OCI-LY1 (cell line): ENCODE data around the gene TMEM72.

ENCODE experiments used
- H2AFZ ChIP-seq: fragments of 200-600 bp; sonication (generic), shearing (Covaris generic); 2 replicates; pipeline ENCODE4 v1.6.0; 2014; ENCODE audit warnings: antibody characterized with exemption, mild to moderate bottlenecking, low read length
- H3F3A ChIP-seq: fragments of 200-600 bp; sonication (generic), shearing (Covaris generic); 2 replicates; pipeline ENCODE4 v1.6.0; 2014; ENCODE audit warnings: mild to moderate bottlenecking, antibody characterized with exemption, low read length, moderate library complexity; ENCODE audit not compliant: insufficient read depth
- H3K27ac ChIP-seq: fragments of 200-600 bp; sonication (generic); 2 replicates; pipeline ENCODE4 v1.5.1; 2014; ENCODE audit warnings: low read length, mixed run types, mild to moderate bottlenecking, low read depth; ENCODE audit not compliant: poor library complexity, severe bottlenecking
- H3K27me3 ChIP-seq: fragments of 200-600 bp; sonication (generic); 2 replicates; pipeline ENCODE4 v1.6.0; 2014; ENCODE audit warnings: antibody characterized with exemption, mild to moderate bottlenecking, low read length, moderate library complexity; ENCODE audit not compliant: insufficient read depth
- H3K36me3 ChIP-seq: fragments of 200-600 bp; sonication (generic); 2 replicates; pipeline ENCODE4 v1.6.1; 2014; ENCODE audit warnings: mild to moderate bottlenecking, antibody characterized with exemption, low read length, moderate library complexity, mixed read lengths; ENCODE audit not compliant: insufficient read depth
- H3K4me1 ChIP-seq: fragments of 200-600 bp; sonication (generic); 2 replicates; pipeline ENCODE4 v1.5.1; 2014; ENCODE audit warnings: mild to moderate bottlenecking, low read length, moderate library complexity; ENCODE audit not compliant: insufficient read depth, severe bottlenecking
- H3K4me2 ChIP-seq: fragments of 200-600 bp; sonication (generic), shearing (Covaris generic); 2 replicates; pipeline ENCODE4 v1.6.1; 2014; ENCODE audit warnings: low read length
- H3K4me3 ChIP-seq: fragments of 200-600 bp; sonication (generic); 2 replicates; pipeline ENCODE4 v1.5.1; 2014; ENCODE audit warnings: low read length, low read depth, mild to moderate bottlenecking, mixed read lengths; ENCODE audit not compliant: poor library complexity, severe bottlenecking
- H3K79me2 ChIP-seq: fragments of 200-600 bp; shearing (Covaris generic); 2 replicates; pipeline ENCODE4 v1.6.1; 2016; ENCODE audit warnings: mixed run types, low read length, mixed read lengths; ENCODE audit not compliant: insufficient read depth
- H3K9ac ChIP-seq: fragments of 200-600 bp; sonication (generic), shearing (Covaris generic); 2 replicates; pipeline ENCODE4 v1.6.1; 2014; ENCODE audit warnings: mild to moderate bottlenecking, low read length, mixed read lengths
- H3K9me2 ChIP-seq: fragments of 200-600 bp; sonication (generic), shearing (Covaris generic); 2 replicates; pipeline ENCODE4 v1.6.1; 2014; ENCODE audit warnings: low read depth, mild to moderate bottlenecking, low read length, mixed read lengths
- H3K9me3 ChIP-seq: fragments of 200-600 bp; shearing (Covaris generic); 2 replicates; pipeline ENCODE4 v1.6.1; 2014; ENCODE audit warnings: low read length, mixed read lengths
- H4K20me1 ChIP-seq: fragments of 200-600 bp; sonication (generic), shearing (Covaris generic); 2 replicates; pipeline ENCODE4 v1.6.0; 2016; ENCODE audit warnings: mild to moderate bottlenecking, low read length; ENCODE audit not compliant: insufficient read depth
- EZH2 ChIP-seq: fragments of 200-600 bp; sonication (generic), shearing (Covaris generic); IDR thresholded peaks from 2 replicates; pipeline ENCODE4 v1.8.0; 2017; ENCODE audit warnings: borderline replicate concordance, mixed run types, mild to moderate bottlenecking, antibody characterized with exemption, low read length, moderate library complexity, mixed read lengths
- TF ChIP-seq, protein P1 (sequence below): fragments of 200-600 bp; sonication (generic), shearing (Covaris generic); IDR thresholded peaks from 2 replicates; pipeline ENCODE4 v1.5.1; 2017; ENCODE audit warnings: mild to moderate bottlenecking, antibody characterized with exemption, low read length, moderate library complexity, mixed read lengths

Gene TMEM72

DNA sequence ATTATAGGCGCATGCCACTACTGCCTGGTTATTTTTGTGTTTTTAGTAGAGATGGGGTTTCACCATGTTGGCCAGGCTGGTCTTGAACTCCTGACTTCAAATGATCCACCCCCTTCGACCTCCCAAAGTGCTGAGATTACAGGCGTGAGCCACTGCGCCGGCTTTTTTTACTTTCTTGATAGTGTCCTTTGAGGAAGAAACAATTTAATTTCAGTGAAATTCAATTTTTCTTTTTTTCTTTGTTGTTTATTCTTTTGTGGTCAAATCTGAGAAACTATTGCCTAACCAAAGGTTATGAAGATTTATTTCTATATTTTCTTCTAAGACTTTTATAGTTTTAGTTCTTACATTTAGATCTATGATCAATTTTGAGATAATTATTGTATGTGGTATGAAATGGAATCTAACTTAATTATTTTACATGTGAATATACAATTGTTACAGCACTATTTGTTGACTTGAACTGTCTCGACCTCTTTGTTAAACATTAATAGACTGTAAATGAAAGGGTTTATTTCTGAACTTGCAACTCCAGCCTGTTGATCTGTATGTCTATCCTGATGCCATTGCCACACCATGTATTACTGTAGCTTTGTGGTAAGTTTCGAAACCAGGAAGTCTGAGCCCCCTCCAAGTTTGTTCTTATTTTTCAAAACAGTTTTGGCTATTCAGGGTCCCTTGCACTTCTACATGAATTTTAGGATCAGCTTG is 28.7 kb downstream of the TMEM72 start:
- no peaks in the 10 kb centered on the region for H4K20me1 ChIP-seq
- no peaks in the 10 kb centered on the region for H3F3A ChIP-seq
- H2AFZ ChIP-seq: no peak overlapping the region
- H3K36me3 ChIP-seq: no peaks in the 10 kb centered on the region
- no peaks in the 10 kb centered on the region for H3K4me1 ChIP-seq
- no peaks in the 10 kb centered on the region for H3K9me2 ChIP-seq
- no peaks in the 10 kb centered on the region for H3K9me3 ChIP-seq
- H3K4me3 ChIP-seq: no peak overlapping the region
- no peak overlapping the region for H3K4me2 ChIP-seq
- no peak for TF ChIP-seq EZH2
- TF ChIP-seq, protein P1, sequence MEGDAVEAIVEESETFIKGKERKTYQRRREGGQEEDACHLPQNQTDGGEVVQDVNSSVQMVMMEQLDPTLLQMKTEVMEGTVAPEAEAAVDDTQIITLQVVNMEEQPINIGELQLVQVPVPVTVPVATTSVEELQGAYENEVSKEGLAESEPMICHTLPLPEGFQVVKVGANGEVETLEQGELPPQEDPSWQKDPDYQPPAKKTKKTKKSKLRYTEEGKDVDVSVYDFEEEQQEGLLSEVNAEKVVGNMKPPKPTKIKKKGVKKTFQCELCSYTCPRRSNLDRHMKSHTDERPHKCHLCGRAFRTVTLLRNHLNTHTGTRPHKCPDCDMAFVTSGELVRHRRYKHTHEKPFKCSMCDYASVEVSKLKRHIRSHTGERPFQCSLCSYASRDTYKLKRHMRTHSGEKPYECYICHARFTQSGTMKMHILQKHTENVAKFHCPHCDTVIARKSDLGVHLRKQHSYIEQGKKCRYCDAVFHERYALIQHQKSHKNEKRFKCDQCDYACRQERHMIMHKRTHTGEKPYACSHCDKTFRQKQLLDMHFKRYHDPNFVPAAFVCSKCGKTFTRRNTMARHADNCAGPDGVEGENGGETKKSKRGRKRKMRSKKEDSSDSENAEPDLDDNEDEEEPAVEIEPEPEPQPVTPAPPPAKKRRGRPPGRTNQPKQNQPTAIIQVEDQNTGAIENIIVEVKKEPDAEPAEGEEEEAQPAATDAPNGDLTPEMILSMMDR: no peak
- no peak overlapping the region for H3K27ac ChIP-seq
- no peaks in the 10 kb centered on the region for H3K79me2 ChIP-seq
- H3K27me3 ChIP-seq: no peaks in the 10 kb centered on the region; the same call in 1 of the 2 replicates
- H3K9ac ChIP-seq: no peak overlapping the region

DNA sequence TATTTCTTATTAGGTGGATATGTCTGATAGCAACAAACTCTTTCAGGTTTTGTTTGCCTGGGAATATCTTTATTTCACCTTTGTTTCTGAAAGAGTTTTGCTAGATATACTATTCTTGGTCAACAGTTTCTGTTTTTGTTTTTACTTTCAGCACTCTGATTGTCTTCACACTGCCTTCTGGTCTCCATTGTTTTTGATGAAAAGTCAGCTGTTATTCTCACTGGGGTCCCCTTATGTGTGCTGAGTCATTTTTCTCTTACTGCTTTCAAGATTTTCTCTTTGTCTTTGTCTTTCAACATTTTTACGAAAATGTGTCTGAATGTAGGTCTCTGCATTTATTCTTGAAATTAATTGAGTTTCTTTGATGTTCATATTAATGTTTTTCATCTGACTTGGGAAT is 33.2 kb downstream of the TMEM72 start:
- H3F3A ChIP-seq: no peaks in the 10 kb centered on the region
- no peaks in the 10 kb centered on the region for H3K36me3 ChIP-seq
- no peaks in the 10 kb centered on the region for H3K9me3 ChIP-seq
- no peaks in the 10 kb centered on the region for H3K9me2 ChIP-seq
- H3K9ac ChIP-seq: no peak overlapping the region
- H3K4me3 ChIP-seq: no peak overlapping the region
- H3K4me1 ChIP-seq: no peaks in the 10 kb centered on the region
- no peaks in the 10 kb centered on the region for H3K27me3 ChIP-seq
- no peaks in the 10 kb centered on the region for H3K79me2 ChIP-seq
- H4K20me1 ChIP-seq: no peaks in the 10 kb centered on the region
- no peak overlapping the region for H3K4me2 ChIP-seq
- TF ChIP-seq, protein P1: no peak
- no peak for TF ChIP-seq EZH2
- H2AFZ ChIP-seq: no peak overlapping the region
- no peak overlapping the region for H3K27ac ChIP-seq

DNA sequence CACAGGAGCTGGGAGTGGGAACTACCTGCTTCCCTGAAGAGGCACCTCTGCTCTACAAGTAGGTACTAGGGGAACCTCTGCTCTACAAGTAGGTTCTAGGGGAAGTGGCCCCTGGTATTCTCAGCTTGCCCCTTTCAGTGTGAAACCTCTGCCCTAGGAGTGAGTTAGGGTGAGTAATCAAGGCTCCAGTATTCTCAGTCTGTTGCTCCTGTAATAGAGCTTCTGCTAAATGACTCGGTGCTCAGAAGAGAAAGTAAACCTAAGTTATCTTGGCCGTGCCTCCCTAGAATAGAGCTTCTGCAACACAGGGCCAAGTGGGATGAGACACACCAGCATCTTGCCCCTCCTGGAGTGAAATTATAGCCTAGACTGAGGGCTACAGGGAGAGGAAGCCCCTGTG is 35.1 kb downstream of the TMEM72 start:
- no peak for TF ChIP-seq EZH2
- TF ChIP-seq, protein P1: no peak
- Histone ChIP-seq H3K79me2 (no peaks in the 10 kb centered on the region), H2AFZ (no peak overlapping the region), H3K9me2 (no peaks in the 10 kb centered on the region), H3K4me2 (no peak overlapping the region), H3K36me3 (no peaks in the 10 kb centered on the region), H4K20me1 (no peaks in the 10 kb centered on the region), H3K27me3 (no peaks in the 10 kb centered on the region), H3K9me3 (no peaks in the 10 kb centered on the region), H3K27ac (no peak overlapping the region), H3F3A (no peaks in the 10 kb centered on the region), H3K4me1 (no peaks in the 10 kb centered on the region), H3K9ac (no peak overlapping the region), H3K4me3 (no peak overlapping the region)
